IMR-90 (cell line): ENCODE data around the gene FMO2. TPM values are rescaled to one million over a fixed set of nuclear protein-coding genes. Genes with fewer than 3 reads are reported as not detected.

ENCODE experiments used
- ATAC-seq: fragments of 200-7000 bp; cut with Tn5 transposase; 2 replicates; pipeline ENCODE4 v1.9.1; 2020; ENCODE audit warnings: low read depth, mild to moderate bottlenecking, moderate library complexity
- BruUV-seq: library from RNA; stranded (reverse); fragments of 400-500 nt; replicated peaks from 2 replicates; lab custom pipeline; 2021; lab: Mats Ljungman, UMichigan
- CTCF ChIA-PET: fragments of 300-600 bp; formaldehyde crosslinking; extraction: SDS; loops from one replicate; lab custom pipeline; 2021; ENCODE audit warnings: antibody characterized with exemption; lab: Yijun Ruan, JAX
- POLR2A ChIA-PET: fragments of 300-600 bp; sonication (Branson Sonifier 250); formaldehyde crosslinking; loops from one replicate; lab custom pipeline; 2022; ENCODE audit warnings: antibody characterized with exemption; ENCODE audit not compliant: unreplicated experiment; lab: Charles Lee
- DNase-seq: peaks from one replicate; pipeline ENCODE4 v3.0.0; 2013
- H2AFZ ChIP-seq: replicated peaks from 2 replicates; pipeline ENCODE3; 2013; ENCODE audit warnings: low read length, mild to moderate bottlenecking; ENCODE audit not compliant: poor library complexity
- H2AK5ac ChIP-seq: 2 replicates; pipeline ENCODE4 v1.6.1; 2013; ENCODE audit warnings: low read depth, low read length, inconsistent platforms
- H2AK9ac ChIP-seq: replicated peaks from 2 replicates; pipeline ENCODE3; 2013; ENCODE audit warnings: mild to moderate bottlenecking, low read depth, low read length, moderate library complexity; ENCODE audit not compliant: poor library complexity
- H2BK120ac ChIP-seq: 2 replicates; pipeline ENCODE4 v1.6.1; 2013; ENCODE audit warnings: low read depth, low read length, inconsistent platforms
- H2BK15ac ChIP-seq: 3 replicates; pipeline ENCODE4 v1.6.1; 2013; ENCODE audit warnings: low read depth, low read length, inconsistent platforms
- H2BK20ac ChIP-seq: 2 replicates; pipeline ENCODE4 v1.6.1; 2013; ENCODE audit warnings: low read depth, mild to moderate bottlenecking, inconsistent platforms, low read length, moderate library complexity
- H2BK5ac ChIP-seq: 2 replicates; pipeline ENCODE4 v1.6.1; 2013; ENCODE audit warnings: mild to moderate bottlenecking, low read depth, low read length, inconsistent platforms; ENCODE audit not compliant: poor library complexity, severe bottlenecking
- H3K14ac ChIP-seq: replicated peaks from 2 replicates; pipeline ENCODE4 v1.6.1; 2013; ENCODE audit warnings: low read depth, low read length, inconsistent platforms
- H3K18ac ChIP-seq: 2 replicates; pipeline ENCODE4 v1.6.1; 2013; ENCODE audit warnings: low read depth, low read length, control low read depth
- H3K23ac ChIP-seq: 2 replicates; pipeline ENCODE4 v1.6.1; 2013; ENCODE audit warnings: low read depth, low read length, inconsistent platforms
- H3K27ac ChIP-seq: 2 replicates; pipeline ENCODE4 v1.5.1; 2013; ENCODE audit warnings: mild to moderate bottlenecking, control low read depth, low read length; ENCODE audit not compliant: insufficient read depth
- H3K27me3 ChIP-seq: 2 replicates; pipeline ENCODE4 v1.6.1; 2013; ENCODE audit warnings: low read length; ENCODE audit not compliant: control insufficient read depth, insufficient read depth
- H3K36me3 ChIP-seq: 2 replicates; pipeline ENCODE4 v1.6.1; 2013; ENCODE audit warnings: low read length, mixed read lengths; ENCODE audit not compliant: control insufficient read depth, insufficient read depth
- H3K4ac ChIP-seq: 2 replicates; pipeline ENCODE4 v1.6.1; 2013; ENCODE audit warnings: low read depth, low read length, inconsistent platforms
- H3K4me1 ChIP-seq: 2 replicates; pipeline ENCODE4 v1.6.1; 2013; ENCODE audit warnings: low read length, mixed read lengths; ENCODE audit not compliant: control insufficient read depth, insufficient read depth
- H3K4me2 ChIP-seq: 2 replicates; pipeline ENCODE4 v1.6.1; 2013; ENCODE audit warnings: low read depth, mild to moderate bottlenecking, control low read depth, low read length, moderate library complexity
- H3K4me3 ChIP-seq: 2 replicates; pipeline ENCODE4 v1.5.1; 2013; ENCODE audit warnings: low read depth, mild to moderate bottlenecking, control low read depth, low read length, moderate library complexity; ENCODE audit not compliant: insufficient read depth
- H3K56ac ChIP-seq: 2 replicates; pipeline ENCODE4 v1.6.1; 2013; ENCODE audit warnings: low read length, inconsistent platforms; ENCODE audit not compliant: insufficient read depth; ENCODE audit errors: extremely low read depth
- H3K79me1 ChIP-seq, 2 experiments: 2 replicates each; pipeline ENCODE4 v1.6.1; 2013; ENCODE audit warnings: low read length in 2 of 2, inconsistent platforms in 1 of 2, low read depth in 1 of 2
- H3K9ac ChIP-seq: 2 replicates; pipeline ENCODE4 v1.6.1; 2013; ENCODE audit warnings: low read depth, low read length, control low read depth
- H3K9me1 ChIP-seq: 2 replicates; pipeline ENCODE4 v1.6.1; 2013; ENCODE audit warnings: low read length, inconsistent platforms; ENCODE audit not compliant: insufficient read depth
- H3K9me3 ChIP-seq: 2 replicates; pipeline ENCODE4 v1.6.1; 2013; ENCODE audit warnings: low read length; ENCODE audit not compliant: control insufficient read depth, insufficient read depth
- H4K20me1 ChIP-seq: 2 replicates; pipeline ENCODE4 v1.6.1; 2013; ENCODE audit warnings: low read length, inconsistent platforms; ENCODE audit not compliant: insufficient read depth
- H4K5ac ChIP-seq: 2 replicates; pipeline ENCODE4 v1.6.1; 2013; ENCODE audit warnings: mild to moderate bottlenecking, low read depth, low read length, control low read depth
- H4K8ac ChIP-seq, 2 experiments: 2 replicates each; pipeline ENCODE4 v1.6.1; 2013; ENCODE audit warnings: low read depth in 2 of 2, low read length in 2 of 2, control low read depth in 1 of 2, inconsistent platforms in 1 of 2
- H4K91ac ChIP-seq: 2 replicates; pipeline ENCODE4 v1.6.1; 2013; ENCODE audit warnings: low read depth, low read length, inconsistent platforms; ENCODE audit not compliant: insufficient read depth
- BHLHE40 ChIP-seq: fragments of 150-350 bp; IDR thresholded peaks from 2 replicates; pipeline ENCODE4 v1.6.1; 2016; ENCODE audit warnings: mild to moderate bottlenecking, low read depth, low read length
- CEBPB ChIP-seq: IDR thresholded peaks from 2 replicates; pipeline ENCODE4 v1.6.1; 2012; ENCODE audit warnings: low read depth, low read length, improper control_type of control experiment
- CHD1 ChIP-seq: IDR thresholded peaks from 2 replicates; pipeline ENCODE4 v1.6.1; 2012; ENCODE audit warnings: low read depth, low read length, improper control_type of control experiment
- ELK1 ChIP-seq: fragments of 150-350 bp; IDR thresholded peaks from 2 replicates; pipeline ENCODE4 v1.6.1; 2016; ENCODE audit warnings: low read depth, mild to moderate bottlenecking, low read length, moderate library complexity, borderline replicate concordance
- FOS ChIP-seq: fragments of 150-350 bp; IDR thresholded peaks from 2 replicates; pipeline ENCODE4 v1.6.1; 2016; ENCODE audit warnings: low read depth, low read length
- MAFK ChIP-seq: IDR thresholded peaks from 2 replicates; pipeline ENCODE4 v1.6.1; 2012; ENCODE audit warnings: low read depth, low read length, improper control_type of control experiment
- MAZ ChIP-seq: IDR thresholded peaks from 2 replicates; pipeline ENCODE4 v1.6.1; 2012; ENCODE audit warnings: low read depth, mild to moderate bottlenecking, low read length, improper control_type of control experiment, moderate library complexity, borderline replicate concordance
- MXI1 ChIP-seq: IDR thresholded peaks from 2 replicates; pipeline ENCODE4 v1.6.1; 2012; ENCODE audit warnings: low read depth, mild to moderate bottlenecking, low read length, moderate library complexity, borderline replicate concordance
- NFE2L2 ChIP-seq: fragments of 150-350 bp; IDR thresholded peaks from 2 replicates; pipeline ENCODE4 v1.6.1; 2016; ENCODE audit warnings: low read depth, mild to moderate bottlenecking, low read length
- POLR2A ChIP-seq: IDR thresholded peaks from 2 replicates; pipeline ENCODE4 v1.6.1; 2012; ENCODE audit warnings: mild to moderate bottlenecking, low read depth, low read length
- RAD21 ChIP-seq: IDR thresholded peaks from 2 replicates; pipeline ENCODE4 v1.6.1; 2012; ENCODE audit warnings: low read length, improper control_type of control experiment
- RCOR1 ChIP-seq: IDR thresholded peaks from 2 replicates; pipeline ENCODE4 v1.6.1; 2012; ENCODE audit warnings: mild to moderate bottlenecking, low read length, improper control_type of control experiment; ENCODE audit not compliant: insufficient replicate concordance
- RFX5 ChIP-seq: IDR thresholded peaks from 2 replicates; pipeline ENCODE4 v1.8.0; 2012; ENCODE audit warnings: low read depth, mild to moderate bottlenecking, low read length, moderate library complexity
- SMC3 ChIP-seq: fragments of 150-350 bp; IDR thresholded peaks from 2 replicates; pipeline ENCODE4 v1.6.1; 2016; ENCODE audit warnings: low read depth, mild to moderate bottlenecking, antibody characterized with exemption, low read length, moderate library complexity
- USF2 ChIP-seq: fragments of 150-350 bp; IDR thresholded peaks from 2 replicates; pipeline ENCODE4 v1.6.1; 2017; ENCODE audit warnings: mild to moderate bottlenecking, antibody characterized with exemption, low read length, low read depth
- WGBS, 2 experiments: methylation state at CpG; one replicate each; pipeline versions ENCODE4 v1.1.5 to v1.1.7; 2013; ENCODE audit warnings: missing lambda C conversion rate in 2 of 2; ENCODE audit not compliant: insufficient read length in 1 of 2; ENCODE audit errors: extremely low coverage in 2 of 2; 5-methylcytosine and 5-hydroxymethylcytosine counted together
- dilution Hi-C: fragments of 300-500 bp; cut with HindIII; formaldehyde crosslinking; loops from one replicate; pipeline ENCODE4 v1.14.3; 2018; ENCODE audit warnings: low sequenced_read_pairs; ENCODE audit not compliant: unreplicated experiment
- in situ Hi-C: fragments of 300-500 bp; cut with MboI; formaldehyde crosslinking; loops from 3 replicates; pipeline ENCODE4 v1.14.3; 2019; ENCODE audit warnings: low sequenced_read_pairs, inconsistent platforms, mixed read lengths
- intact Hi-C: fragments of 100-400 bp; cut with micrococcal nuclease; formaldehyde crosslinking; loops from 2 replicates; pipeline ENCODE4 v1.10.0; 2022
- polyA plus RNA-seq, 3 experiments: library from polyadenylated mRNA; depleted of rRNA; stranded (reverse); fragments of >200 nt; gene quantifications; 2 replicates each; pipeline ENCODE4 v1.2.3, GENCODE V29; 2012; ENCODE audit warnings: low replicate concordance in 1 of 3
- total RNA-seq: library from RNA; depleted of rRNA; stranded (reverse); fragments of >200 nt; gene quantifications from 2 replicates; pipeline ENCODE4 v1.2.3, GENCODE V29; 2012
- TF ChIP-seq, protein P1 (sequence below): conservative IDR thresholded peaks from 2 replicates; pipeline ENCODE4 v1.5.1; 2012; ENCODE audit warnings: mild to moderate bottlenecking, low read depth, low read length, improper control_type of control experiment

The FMO2 gene
- total and polyA plus RNA-seq, 2 of the 4 experiments (the other 2 are of a cell fraction) = under 0.01 to 0.05 TPM

DNA sequence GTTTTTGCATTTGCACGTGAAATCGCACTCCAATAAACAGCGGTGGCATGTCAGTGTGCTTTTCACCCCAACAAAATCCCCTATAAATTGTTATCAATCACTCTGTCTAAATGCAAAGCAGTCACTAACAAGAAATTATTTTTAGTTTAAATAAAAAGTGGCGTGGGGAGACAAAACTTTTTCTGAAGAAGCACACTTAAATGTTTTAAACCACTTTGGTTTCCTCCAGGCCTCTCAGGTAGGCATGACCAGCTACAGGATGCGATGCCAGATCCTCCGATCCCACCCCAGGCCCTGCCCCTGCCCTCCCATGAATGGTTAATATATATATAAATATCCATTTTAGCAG lies 66.8 kb downstream of the FMO2 start:
- no peak for ATAC-seq
- no peaks in the 10 kb centered on the region for H4K20me1 ChIP-seq
- H2BK5ac ChIP-seq = no peak overlapping the region
- ChIA-PET CTCF (no interaction called here), POLR2A (no interaction called here)
- H2BK120ac ChIP-seq = no peak overlapping the region
- no peak overlapping the region for H2BK15ac ChIP-seq
- H3K56ac ChIP-seq = no peak overlapping the region
- no peak overlapping the region for H3K4ac ChIP-seq
- peak overlapping the region; percentile 93 for H2AFZ ChIP-seq
- no peak for DNase-seq
- H3K4me3 ChIP-seq = peak overlapping the region; percentile 69; the same call in 1 of the 2 replicates
- no peak overlapping the region for H3K27ac ChIP-seq
- H2AK9ac ChIP-seq = peak overlapping the region; percentile 34
- no peak overlapping the region for H4K5ac ChIP-seq
- H3K9me1 ChIP-seq = peaks cover 4% of the 10 kb centered on the region; the same call in 1 of the 2 replicates
- H3K14ac ChIP-seq = no peak overlapping the region
- H4K91ac ChIP-seq = no peak overlapping the region
- intact Hi-C loops (loop anchor here (2.0 kb wide), 1 partner anchor 61 kb away; no protein-coding TSS in a partner anchor), in situ Hi-C loops (no loop called here), dilution Hi-C loops (no loop called here)
- no peak overlapping the region for H3K18ac ChIP-seq
- H3K9ac ChIP-seq = no peak overlapping the region
- no peak for TF ChIP-seq MXI1
- no peak for TF ChIP-seq POLR2A
- TF ChIP-seq RFX5 = no peak
- TF ChIP-seq CHD1 = no peak
- no peak for TF ChIP-seq BHLHE40
- no peak for TF ChIP-seq RAD21
- TF ChIP-seq MAFK = no peak
- no peak for TF ChIP-seq USF2
- no peak for TF ChIP-seq RCOR1
- TF ChIP-seq, protein P1, sequence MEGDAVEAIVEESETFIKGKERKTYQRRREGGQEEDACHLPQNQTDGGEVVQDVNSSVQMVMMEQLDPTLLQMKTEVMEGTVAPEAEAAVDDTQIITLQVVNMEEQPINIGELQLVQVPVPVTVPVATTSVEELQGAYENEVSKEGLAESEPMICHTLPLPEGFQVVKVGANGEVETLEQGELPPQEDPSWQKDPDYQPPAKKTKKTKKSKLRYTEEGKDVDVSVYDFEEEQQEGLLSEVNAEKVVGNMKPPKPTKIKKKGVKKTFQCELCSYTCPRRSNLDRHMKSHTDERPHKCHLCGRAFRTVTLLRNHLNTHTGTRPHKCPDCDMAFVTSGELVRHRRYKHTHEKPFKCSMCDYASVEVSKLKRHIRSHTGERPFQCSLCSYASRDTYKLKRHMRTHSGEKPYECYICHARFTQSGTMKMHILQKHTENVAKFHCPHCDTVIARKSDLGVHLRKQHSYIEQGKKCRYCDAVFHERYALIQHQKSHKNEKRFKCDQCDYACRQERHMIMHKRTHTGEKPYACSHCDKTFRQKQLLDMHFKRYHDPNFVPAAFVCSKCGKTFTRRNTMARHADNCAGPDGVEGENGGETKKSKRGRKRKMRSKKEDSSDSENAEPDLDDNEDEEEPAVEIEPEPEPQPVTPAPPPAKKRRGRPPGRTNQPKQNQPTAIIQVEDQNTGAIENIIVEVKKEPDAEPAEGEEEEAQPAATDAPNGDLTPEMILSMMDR = no peak
- no peak for TF ChIP-seq MAZ
- no peak for TF ChIP-seq ELK1
- no peak for TF ChIP-seq CEBPB
- no peak for TF ChIP-seq SMC3
- no peak for TF ChIP-seq NFE2L2
- no peak for TF ChIP-seq FOS
- no peak overlapping the region for H2BK20ac ChIP-seq
- H3K36me3 ChIP-seq = no peaks in the 10 kb centered on the region
- H3K23ac ChIP-seq = no peak overlapping the region
- no peaks in the 10 kb centered on the region for H3K9me3 ChIP-seq
- peak overlapping the region; percentile 92; the same call in 1 of the 2 replicates for H3K4me2 ChIP-seq
- H3K79me1 ChIP-seq = no peaks in the 10 kb centered on the region
- no peak overlapping the region for H4K8ac ChIP-seq
- H3K4me1 ChIP-seq = 0 out of 2 replicates have a peak, but pooled peaks cover 2% of the 10 kb centered on the region
- no CpG with 5 or more reads among the region's 6 CpGs for WGBS, 2 experiments
- no peak overlapping the region for H2AK5ac ChIP-seq
- H3K27me3 ChIP-seq = no peaks in the 10 kb centered on the region; the same call in none of the 2 replicates
- no TSS peak for BruUV-seq
